Inflammatory macrophage treated with lipopolysaccharide for 4 hours (primary cell): Measurements from ENCODE around the gene GPR27.

ENCODE experiments used
- DNase-seq: peaks from one replicate; pipeline ENCODE4 v3.0.0-alpha.2; 2020

GPR27 gene

DNA sequence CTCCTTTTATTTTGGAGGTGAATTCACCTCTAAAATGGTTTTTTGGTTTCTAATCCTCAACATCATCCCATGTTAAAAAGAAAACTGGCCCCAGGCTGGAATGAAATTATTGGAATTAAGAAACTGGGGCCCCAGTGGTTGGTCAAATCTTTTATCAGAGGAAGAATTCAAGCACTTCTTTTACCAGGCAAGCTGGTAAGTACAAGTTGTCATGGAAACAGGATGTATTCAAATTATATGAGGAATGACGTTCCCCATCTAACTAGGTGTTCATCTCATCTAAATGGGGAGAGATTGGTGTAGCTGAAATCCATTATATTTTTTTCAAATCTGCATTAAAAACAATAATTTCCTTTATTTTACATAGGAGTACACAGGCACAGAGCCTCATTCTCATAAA, 18.8 kb upstream of the GPR27 start:
- DNase-seq, result no peak

DNA sequence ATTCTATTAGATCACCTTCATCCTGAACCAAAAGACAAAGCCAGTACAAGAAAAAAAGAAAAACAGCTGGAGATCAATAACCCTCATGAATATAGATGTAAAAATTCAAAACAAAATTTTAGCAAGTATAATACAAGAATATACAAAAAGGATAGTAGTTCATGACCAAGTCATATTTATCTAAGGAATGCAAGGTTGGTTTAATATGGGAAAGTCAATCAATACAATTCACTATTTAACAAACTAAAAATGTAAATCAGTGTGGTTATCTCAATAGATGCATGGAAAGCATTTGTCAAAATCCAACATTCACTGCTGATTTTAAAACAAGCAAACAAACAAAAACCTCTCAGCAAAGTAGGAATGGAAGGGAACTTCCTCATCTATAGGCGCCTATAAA, 11.0 kb upstream of the GPR27 start:
- no peak for DNase-seq

DNA sequence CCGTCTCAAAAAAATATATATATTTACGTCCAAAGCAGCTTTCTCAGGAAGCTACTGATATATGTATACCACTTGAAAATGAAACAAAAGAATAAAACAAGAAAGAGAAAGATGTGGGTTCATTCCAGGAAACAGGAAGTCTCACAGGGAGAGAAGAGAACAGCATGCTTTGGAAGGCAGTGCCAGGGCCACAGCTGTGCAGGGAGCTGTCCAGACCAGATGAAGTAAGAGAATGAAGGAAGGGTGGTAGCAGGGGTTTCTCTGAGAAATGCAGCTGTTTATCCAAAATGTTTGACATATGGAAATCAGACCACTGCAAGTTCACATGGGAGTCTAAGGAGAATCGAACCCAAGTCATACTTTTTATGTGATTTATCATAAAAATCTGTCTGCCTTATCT, 8.9 kb upstream of the GPR27 start:
- no peak for DNase-seq

DNA sequence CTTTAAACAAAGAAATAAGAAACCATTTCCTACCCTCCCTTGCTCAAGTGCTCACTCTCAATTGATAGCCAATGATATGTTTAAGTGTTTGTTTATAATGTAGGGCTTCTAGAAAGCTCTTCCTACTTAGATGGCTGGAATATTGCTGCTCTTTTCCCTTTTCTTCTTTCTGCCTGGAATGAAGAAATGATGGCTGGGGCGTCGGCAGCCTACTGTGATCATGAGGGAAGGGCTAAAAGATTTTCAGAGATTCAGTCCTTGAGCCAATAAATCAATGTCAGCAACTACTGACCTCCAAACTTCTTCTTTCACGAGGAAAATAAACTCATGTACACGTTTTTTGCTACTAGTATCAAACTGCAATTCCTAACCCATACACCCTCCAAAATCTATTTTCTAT, 2.1 kb upstream of the GPR27 start:
- no peak for DNase-seq

DNA sequence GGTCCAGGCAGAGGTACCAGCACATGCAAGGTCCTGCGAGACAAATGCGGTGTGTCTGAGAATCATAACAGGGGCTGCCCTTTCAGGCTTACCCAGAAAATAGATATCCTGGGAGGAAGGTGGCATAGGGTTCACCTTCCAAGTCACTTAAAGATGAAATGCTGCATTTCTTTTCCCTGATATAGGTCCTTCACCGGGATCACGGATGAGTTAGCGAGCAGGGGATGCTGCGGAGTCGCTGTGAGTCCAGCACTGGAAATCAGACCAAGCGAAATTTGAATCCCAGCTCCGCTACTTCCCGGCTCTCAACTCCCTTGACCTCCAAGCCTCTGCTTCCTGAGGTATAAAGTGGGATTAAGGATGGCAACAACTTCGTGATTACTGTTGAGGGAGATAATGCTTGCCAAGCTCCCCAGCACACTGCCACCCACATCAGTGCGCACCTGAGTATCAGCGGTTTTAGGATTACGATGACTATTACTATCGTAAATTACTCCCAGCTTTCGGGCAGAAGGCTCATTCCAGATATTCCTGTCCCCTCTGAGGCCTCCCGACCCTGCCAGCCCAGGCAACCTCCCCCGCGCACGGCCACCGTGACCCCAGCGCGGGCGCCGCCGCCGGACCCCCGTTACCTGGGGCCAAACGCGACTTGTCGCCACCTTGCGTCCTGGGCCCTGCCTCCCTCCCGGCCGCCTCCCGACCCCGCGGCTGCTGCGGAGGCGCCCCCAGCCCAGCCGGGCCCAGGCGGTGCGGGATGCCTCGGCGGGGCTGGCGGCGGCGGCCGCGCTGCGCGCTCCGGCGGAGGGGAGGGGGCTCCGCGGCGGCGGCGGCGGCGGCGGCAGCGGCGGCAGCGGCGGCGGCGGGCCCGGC, 589 bp upstream of the GPR27 start:
- DNase-seq, result no peak

DNA sequence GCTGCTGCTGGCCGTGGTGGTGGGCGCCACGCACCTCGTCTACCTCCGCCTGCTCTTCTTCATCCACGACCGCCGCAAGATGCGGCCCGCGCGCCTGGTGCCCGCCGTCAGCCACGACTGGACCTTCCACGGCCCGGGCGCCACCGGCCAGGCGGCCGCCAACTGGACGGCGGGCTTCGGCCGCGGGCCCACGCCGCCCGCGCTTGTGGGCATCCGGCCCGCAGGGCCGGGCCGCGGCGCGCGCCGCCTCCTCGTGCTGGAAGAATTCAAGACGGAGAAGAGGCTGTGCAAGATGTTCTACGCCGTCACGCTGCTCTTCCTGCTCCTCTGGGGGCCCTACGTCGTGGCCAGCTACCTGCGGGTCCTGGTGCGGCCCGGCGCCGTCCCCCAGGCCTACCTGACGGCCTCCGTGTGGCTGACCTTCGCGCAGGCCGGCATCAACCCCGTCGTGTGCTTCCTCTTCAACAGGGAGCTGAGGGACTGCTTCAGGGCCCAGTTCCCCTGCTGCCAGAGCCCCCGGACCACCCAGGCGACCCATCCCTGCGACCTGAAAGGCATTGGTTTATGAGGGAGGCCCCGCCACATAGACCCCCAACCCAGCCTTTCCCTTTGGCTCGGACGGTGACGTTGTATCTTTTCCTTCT, 1.1 kb downstream of the GPR27 start:
- no peak for DNase-seq

DNA sequence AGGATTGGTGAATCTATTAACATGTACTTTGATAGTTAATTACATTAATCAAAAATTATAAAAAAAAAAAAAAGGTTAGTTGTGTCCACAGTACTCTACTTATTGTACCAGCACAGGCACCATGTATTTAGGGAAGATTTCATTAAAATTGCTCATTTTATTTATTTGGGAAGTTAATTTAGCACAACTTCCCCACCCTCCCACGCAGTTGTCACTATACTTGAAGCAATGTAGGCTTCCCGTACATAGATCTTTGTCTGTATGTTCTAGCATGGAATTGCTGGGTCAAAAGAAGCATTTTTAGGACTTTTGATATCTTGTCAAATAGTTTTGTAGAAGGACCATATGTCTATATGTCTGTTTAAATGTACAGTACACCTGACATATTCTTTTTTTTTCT, 4.4 kb downstream of the GPR27 start:
- peak; percentile 62 for DNase-seq

DNA sequence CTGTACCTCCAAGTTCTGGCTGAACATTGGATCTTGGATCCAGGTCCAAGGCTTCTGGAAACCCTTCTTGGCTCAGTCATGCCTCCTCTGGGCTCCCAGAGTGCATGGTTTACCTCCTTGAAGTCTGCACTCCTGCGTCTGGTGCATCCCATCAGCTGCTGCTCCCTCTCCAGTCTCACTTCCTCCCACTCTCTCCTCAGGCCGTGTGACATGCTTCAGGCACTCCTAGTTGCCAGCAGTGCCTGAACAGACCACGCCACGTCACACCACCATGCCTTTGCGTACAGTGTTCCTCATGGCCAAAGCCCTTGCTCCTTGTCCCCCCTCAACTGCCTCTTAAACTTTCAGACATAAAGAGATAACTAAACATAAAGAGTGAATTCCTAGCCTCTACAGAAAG, 5.7 kb downstream of the GPR27 start:
- peak; percentile 71 for DNase-seq

DNA sequence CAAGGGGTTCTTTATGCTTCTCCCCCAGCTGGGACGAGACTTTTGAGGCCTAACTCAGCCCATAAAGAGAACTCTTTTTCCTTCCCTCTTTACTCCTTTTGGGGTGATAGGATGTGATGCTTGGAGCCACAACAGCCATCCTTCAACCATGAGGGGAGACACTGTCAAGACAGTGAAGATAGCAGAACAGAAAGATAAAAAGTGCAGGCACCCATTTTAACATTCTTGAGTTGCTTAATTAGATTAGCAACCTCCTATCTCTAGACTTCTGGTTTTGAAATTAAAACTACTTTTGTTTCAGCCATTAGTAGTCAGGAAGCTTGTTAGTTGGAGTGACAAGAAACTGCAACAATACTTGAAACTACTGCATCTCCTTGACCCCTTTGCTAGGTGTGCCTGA, 6.5 kb downstream of the GPR27 start:
- DNase-seq, result no peak

DNA sequence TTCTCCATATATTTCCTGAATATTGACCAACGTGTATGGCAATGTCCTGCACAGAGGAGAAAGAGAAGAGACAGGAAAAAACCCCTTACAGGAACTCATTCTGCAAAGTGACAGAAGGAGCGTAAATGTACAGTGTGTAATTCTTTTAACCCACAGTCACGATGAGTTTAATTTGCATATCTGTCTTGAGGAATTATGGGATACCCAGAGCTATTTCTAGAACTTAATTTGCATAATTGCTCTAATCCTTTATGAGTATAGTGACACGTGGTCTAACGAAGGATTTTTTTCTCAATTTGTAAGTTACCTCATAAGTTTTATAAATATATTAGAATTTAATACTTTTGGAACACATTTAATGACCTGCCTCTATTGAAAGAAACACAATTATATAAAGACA, 9.8 kb downstream of the GPR27 start:
- DNase-seq, result peak; percentile 23

DNA sequence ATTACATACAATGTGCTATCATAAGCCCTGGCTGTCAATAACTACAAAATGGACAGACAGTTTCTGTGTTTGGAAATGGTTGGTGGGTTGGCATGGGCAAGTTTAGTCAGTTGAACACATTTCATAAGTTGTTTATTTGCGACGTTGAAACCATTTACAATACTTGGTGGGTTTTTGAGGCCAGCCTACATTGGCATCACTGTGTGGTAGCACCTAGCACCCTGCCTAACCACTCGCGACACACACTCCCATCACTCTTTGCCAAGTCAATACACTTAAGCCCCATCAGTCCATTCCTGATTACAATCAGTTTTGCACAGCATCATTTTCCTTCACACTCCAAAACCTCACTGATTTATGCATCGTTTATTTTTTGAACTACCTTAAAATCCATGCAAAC, 17.5 kb downstream of the GPR27 start:
- no peak for DNase-seq

DNA sequence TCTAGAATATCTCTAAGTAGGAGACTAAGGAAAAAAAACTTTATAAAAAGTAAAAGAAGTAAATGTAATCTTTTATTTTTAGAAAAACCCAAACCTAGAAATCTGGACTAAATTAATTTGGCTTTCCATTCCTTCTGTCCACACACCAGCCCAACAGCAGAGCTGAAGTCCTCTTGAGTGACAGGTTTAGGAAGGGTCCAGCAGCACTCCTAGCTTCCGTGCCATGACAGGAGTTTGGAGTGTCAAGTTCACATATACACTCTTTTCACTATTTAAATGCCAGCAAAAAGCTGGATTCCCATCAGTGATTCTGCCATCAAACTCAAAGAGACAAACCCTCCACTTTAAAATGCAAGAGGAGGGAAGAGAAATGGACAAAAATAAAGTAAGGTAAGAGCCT, 18.2 kb downstream of the GPR27 start:
- DNase-seq, result no peak

DNA sequence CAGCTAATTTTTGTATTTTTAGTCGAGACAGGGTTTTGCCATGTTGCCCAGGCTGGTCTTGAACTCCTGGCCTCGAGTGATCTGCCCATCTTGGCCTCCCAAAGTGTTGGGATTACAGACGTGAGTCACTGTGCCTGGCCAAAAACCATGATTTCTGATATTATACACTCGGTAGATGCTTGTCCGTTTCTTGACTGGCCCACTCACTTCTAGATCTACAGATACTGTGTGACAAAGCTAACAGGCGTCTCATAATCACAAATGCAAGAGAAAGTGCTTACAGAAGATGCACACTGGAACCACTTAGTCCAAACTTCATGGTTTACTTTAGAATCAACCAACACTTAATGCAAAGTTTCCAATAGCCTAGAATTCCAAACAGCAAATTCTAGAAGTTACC, 22.9 kb downstream of the GPR27 start:
- DNase-seq, result no peak

DNA sequence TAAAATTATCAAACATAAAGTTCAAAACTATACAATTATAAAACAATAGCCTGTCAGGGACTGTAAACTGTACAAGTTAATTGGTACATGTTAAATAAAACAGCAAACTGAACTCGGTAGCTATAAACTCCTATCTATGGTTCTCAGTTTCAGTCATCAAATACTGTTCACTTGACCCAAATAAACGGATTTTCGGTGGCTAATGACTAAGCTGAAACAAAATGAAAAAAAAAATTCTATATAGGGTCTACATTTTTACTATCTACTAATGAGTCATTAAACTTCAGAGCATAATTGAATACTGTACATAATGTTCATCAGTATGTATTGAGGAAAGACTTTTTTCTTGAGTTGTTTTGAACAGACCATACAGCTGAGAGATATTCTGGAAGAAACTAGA, 24.7 kb downstream of the GPR27 start:
- no peak for DNase-seq

DNA sequence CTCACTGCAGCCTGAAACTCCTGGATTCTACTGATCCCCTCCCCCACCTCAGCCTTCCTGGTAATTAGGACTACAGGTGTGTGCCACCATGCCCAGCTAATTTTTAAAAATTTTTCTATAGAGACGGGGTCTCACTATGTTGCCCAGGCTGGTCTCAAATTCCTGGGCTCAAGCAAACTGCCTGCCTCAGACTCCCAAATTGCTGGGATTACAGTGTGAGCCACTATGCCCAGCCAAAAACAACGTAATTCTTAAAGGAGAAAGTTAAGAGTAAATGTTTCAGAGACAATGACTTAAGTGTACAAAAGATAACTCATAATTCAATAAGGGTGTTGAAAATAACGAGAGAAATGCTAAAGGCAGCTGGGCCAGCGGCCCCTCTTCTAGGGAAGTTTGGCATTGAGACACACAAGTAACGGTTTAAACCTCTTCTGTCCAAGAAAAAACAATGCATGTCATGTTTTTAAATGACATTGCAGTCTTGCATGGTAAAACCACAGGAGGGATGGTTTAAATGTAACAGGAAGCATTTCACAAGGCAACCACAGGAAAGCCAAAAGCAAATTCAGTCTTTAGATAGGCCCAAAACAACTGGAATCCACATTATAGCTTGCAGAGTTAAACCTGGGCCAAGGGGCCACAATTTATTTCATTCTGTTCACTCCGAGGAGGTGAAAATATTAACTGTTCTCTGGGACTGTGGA, 26.2 kb downstream of the GPR27 start:
- peak; percentile 65 for DNase-seq

DNA sequence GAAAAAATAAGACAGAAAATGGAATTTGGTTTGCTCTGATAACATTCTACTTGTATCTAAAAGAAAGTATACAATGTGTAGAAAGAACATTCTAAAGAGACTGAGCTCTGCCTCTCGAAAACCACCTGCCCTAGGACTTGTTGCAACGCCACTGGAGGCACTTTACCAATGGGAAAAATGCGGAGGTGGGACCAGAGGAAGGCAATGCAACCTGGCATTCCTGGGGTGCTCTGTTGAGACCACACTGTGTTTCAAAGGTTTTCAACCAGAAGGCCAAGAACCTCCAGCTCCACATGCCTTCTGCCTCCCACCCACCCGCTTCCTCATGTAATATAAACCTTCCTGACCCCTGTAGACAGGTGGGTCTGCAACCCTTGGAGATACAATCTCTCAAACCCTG, 26.8 kb downstream of the GPR27 start:
- no peak for DNase-seq

DNA sequence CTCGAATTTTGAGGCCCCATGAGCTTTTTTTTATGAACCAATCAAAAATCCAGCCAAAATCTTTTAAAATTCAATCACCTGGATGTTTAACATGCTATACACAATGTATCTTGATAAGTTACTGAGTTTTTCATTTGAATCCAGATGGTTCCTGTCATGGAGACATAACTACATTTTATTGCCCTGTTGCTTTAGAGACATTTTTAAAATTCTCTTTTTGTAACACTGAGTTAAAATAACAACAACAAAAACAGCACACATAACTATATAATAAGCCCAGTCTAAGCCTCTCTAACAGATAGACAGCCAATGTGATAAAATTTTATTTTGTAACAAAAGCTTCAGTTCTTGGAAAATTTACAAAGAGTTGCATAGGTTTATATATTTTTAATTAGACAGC, 29.5 kb downstream of the GPR27 start:
- DNase-seq, result no peak

DNA sequence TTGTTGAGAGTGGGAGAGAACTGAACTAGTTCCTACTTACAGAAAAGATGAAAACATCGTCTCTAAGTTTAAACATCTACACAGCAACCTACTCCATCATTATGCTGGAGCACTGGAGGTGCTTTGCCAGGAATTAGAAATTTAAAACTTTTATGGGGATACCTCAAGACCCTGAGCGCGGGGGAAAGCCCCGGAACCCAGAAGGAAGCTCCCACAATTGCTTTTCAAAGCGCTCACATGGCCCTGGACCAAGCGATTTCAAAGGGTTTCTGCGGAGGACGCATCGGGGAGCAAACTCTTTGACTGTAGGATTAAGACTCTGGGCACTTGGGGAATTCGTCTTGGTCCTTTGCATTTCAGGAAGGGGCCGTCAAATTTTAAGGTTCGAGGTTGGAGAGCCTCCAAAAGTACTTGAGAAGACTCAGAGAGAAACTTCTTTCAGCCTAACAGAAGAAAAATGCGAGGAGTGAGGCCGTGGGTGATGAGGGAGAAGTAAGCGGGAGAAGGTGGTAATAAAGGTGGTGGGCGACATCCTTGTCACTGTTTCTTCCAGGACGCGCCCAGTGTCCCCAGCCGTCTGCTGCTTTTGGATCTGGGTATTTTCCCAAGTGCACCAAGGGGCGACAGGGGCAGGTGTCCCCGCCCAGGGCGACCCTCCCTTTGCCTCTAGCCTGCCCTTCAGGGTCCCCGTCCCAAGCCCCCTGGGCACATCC, 30.7 kb downstream of the GPR27 start:
- DNase-seq, result no peak

DNA sequence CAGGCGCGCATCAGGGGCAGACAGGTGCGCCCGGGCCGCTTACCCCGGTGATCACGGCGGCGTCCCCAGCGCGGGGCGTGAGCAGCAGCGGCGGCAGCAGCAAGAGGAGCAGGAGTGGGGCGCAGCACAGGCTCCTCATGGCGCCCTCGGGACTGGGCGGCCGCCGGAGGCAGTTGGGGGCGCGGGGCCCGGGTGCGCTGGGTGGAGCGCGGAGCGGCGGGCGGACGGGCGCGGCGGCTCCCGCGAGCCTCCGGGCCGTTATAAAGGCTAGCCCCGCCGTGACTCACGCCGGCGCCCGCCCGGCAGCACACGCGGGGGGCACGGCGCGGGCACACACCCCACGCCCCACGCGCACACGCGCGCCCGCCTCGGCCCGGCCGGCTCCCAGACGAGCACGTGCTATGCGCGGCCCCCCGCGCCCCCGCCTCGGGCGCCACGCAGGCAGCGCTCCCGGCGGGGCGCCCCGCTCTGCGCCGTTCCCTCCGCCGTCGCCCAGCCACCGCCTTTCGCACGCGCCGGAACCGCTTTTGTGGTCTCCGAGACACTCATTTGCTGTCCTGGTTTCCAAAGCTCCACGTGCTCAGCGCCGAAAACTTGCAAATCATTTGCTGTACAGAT, 31.4 kb downstream of the GPR27 start, which contains the start of gene PROK2:
TSS of gene PROK2 (minus strand) at position 235 of the 618 bp plus-strand sequence. CDS start at position 139, 96 bp downstream.
- DNase-seq, result peak; percentile 14

DNA sequence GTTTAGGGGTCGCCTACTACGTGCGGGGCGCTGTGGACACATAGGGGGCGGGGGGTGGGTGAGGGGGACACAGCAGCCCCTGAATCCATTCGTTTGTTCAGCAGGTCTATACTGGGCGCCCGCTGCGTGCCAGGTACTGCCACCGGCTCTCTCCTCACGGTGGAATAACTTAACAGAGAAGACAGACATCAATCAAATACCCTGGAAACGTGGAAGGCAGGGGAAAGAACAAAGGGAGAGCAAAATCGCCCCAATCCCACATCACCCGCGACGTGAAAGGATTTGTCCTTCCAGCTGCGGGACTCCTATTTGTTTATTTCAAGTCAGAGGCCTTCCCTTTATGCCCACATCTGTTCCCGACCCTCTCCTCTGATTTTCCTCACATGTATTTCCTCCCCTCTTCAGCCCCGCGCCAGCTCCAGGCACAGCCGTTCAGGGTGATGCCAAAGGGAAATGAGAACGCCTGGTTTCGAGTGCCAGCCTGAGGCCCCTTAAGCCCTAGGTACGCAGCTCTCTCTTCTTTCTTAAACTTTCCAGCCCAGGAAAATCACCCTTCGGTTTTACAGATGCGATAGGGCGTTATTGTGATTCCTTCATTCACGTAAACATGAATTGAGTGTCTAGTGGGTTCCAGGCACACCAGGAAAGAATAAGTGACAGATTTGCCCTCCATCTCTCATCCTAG, 32.0 kb downstream of the GPR27 start:
- no peak for DNase-seq

DNA sequence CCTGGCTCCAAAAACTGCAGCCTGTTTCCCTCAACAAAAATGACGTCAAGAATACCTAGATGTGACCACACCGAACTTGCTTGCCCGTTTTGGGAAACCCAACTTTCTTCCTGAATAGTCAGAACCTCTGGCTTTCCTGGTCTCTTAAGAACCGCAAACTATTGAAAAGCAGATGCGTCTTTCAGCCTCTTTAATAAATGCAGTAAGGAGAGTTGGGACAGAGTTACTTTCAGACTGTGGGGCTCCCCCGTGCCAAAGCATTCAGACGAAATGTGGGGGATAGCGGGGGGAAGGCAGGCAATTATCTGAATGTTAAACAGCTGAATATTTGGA, 32.5 kb downstream of the GPR27 start:
- DNase-seq, result no peak

DNA sequence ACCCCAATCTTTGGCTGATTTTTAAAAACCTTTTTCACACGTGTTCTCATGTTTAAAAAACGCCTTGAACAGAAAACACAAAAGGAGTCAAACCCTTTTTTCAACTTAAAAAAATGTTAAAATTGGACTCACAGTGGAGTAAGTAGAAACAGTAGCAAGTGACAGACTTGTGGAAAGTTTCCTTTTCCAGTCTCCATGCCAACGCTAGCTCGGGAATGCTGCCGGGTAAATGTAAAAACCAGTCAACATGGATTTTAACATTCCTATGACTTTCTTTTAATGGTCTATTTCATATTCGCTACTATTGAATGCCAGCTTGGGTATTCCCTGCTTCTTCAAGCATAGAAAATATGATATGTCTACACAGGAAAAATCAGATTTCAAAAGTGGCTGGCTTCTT, 32.9 kb downstream of the GPR27 start:
- DNase-seq, result no peak
